ENCODE results near the gene TPCN1. TPM values are rescaled to one million over a fixed set of nuclear protein-coding genes. Genes with fewer than 3 reads are reported as not detected.

Gene TPCN1
- total and polyA plus RNA-seq, 2 of the 13 experiments (the other 11 are each of a cell fraction or from before 2014, with no cell fraction given), result 8.0 to 26.8 TPM

GRCh38 chr12:113334786-113335539 lies 113.7 kb downstream of the TPCN1 start, which contains the start of gene SLC8B1:
SLC8B1 (minus strand) TSS chr12:113335109; CDS start chr12:113332878, 2,231 bp downstream.
- peak within 1 kb of the TSS; percentile 45 for H2AFZ ChIP-seq (ENCODE audit: low read length)
- H3K9ac ChIP-seq (ENCODE audit: insufficient read depth, low read depth, low read length), result peak within 1 kb of the TSS; percentile 72
- no peak within 1 kb of the TSS for H3K27ac ChIP-seq (ENCODE audit: extremely low read length, insufficient read depth, low read length)
- FAIRE-seq (no peak), DNase-seq (ENCODE audit: low spot score) (peak; percentile 64), ATAC-seq (peak; percentile 98)
- H3K4me2 ChIP-seq (ENCODE audit: low read depth, low read length), result peak within 1 kb of the TSS; percentile 98
- H4K20me1 ChIP-seq (ENCODE audit: insufficient read depth, low read length), result no peaks in the 10 kb centered on the region
- in situ Hi-C loops (cut with HindIII; ENCODE audit: extremely low pct_ligation_motif_present, low pct_unique_long_range_greater_than_20kb) (no loop called here), intact Hi-C loops (cut with micrococcal nuclease; ENCODE audit: unreplicated experiment) (loop anchor here (1.0 kb wide), 1 partner anchor 23 kb away; the partner anchor contains the start of gene PLBD2)
- under 1% methylated on average over 48 of the region's 62 CpGs for WGBS (ENCODE audit: low lambda C conversion rate)
- H3K36me3 ChIP-seq (replicated peaks in 1 of 2; ENCODE audit: control insufficient read depth in 1 of 2, insufficient read depth in 2 of 2, low read length in 2 of 2), result no peaks in the 10 kb centered on the region
- peaks cover 22% of the 10 kb centered on the region for H3K4me1 ChIP-seq (ENCODE audit: insufficient read depth, low read length)
- BruUV-seq (replicated peaks), result no TSS peak
- no peaks in the 10 kb centered on the region for H3K9me3 ChIP-seq (ENCODE audit: low read length)
- H3K4me3 ChIP-seq (replicated peaks in 1 of 3; ENCODE audit: insufficient read depth in 1 of 3, low read depth in 2 of 3, low read length in 3 of 3), result peak within 1 kb of the TSS; percentile 46 to 71 (median 55)
- ChIA-PET CTCF (ENCODE audit: low intra/inter-chr PET ratio, low total read pairs) (no interaction called here), POLR2A (interaction anchor here (0.6 to 1.4 kb wide), 10 partner anchors 13 to 150 kb away, joined by 3 to 14 read pairs (median 4); partner anchors contain the start of genes DDX54, PLBD2, RITA1 and SDSL)
- H3K79me2 ChIP-seq (ENCODE audit: insufficient read depth, low read length), result no peaks in the 10 kb centered on the region
- H3K27me3 ChIP-seq (ENCODE audit: control insufficient read depth in 1 of 2, insufficient read depth in 2 of 2, low read length in 2 of 2), result 0 out of 5 replicates have a peak, but pooled peaks cover 0 to 1% of the 10 kb centered on the region in 2 experiments
- peak; percentile 56; the same call in 1 of the 2 replicates for TF ChIP-seq KDM4B (CRISPR knock-in tag; IDR thresholded peaks at IDR 0.05)
- TF ChIP-seq ZNF720 (CRISPR knock-in tag; IDR thresholded peaks at IDR 0.05), result no peak
- TF ChIP-seq DBP (CRISPR knock-in tag; IDR thresholded peaks at IDR 0.05; ENCODE audit: not compliant biosample characterization), result peak; percentile 35
- no peak for TF ChIP-seq FUBP1 (CRISPR knock-in tag; IDR thresholded peaks at IDR 0.05; ENCODE audit: borderline replicate concordance)
- TF ChIP-seq ZNF792 (CRISPR knock-in tag; IDR thresholded peaks at IDR 0.05), result peak; percentile 71; the same call in 1 of the 2 replicates
- TF ChIP-seq PHF8 (CRISPR knock-in tag; IDR thresholded peaks at IDR 0.05), result peak; percentile 71
- TF ChIP-seq ZNF597 (CRISPR knock-in tag; IDR thresholded peaks at IDR 0.05), result no peak
- 0 out of 2 replicates have a peak, but pooled peaks have one; percentile 35 for TF ChIP-seq RFXAP (CRISPR knock-in tag; IDR thresholded peaks at IDR 0.05; ENCODE audit: borderline replicate concordance)
- no peak for TF ChIP-seq ZNF318 (CRISPR knock-in tag; IDR thresholded peaks at IDR 0.05)
- TF ChIP-seq CEBPB (IDR thresholded peaks at IDR 0.05; ENCODE audit: borderline replicate concordance, low read depth, low read length), result no peak
- peak; percentile 90; the same call in 1 of the 2 replicates for TF ChIP-seq ZNF766 (CRISPR knock-in tag; IDR thresholded peaks at IDR 0.05; ENCODE audit: borderline replicate concordance)
